HG03045 (cell line): ENCODE results near the gene IFT27.
"Not testable (repeated sequence)": the region's sequence is repeated elsewhere in the genome, so short reads cannot be mapped to it uniquely, and the experiment has no call there.

Experiments used
- ATAC-seq: cut with Tn5 transposase; IDR thresholded peaks from one replicate; pipeline ENCODE4 v1.9.1; 2021; ENCODE audit warnings: mild to moderate bottlenecking, moderate library complexity; ENCODE audit not compliant: unreplicated experiment

Gene IFT27

GRCh38 chr22:36745301-36745995, 30.5 kb downstream of the IFT27 start:
- ATAC-seq: no peak

GRCh38 chr22:36744791-36745190, 31.1 kb downstream of the IFT27 start:
- no peak for ATAC-seq

GRCh38 chr22:36744413-36744765, 31.5 kb downstream of the IFT27 start:
- no peak for ATAC-seq

- no peak for ATAC-seq
These were observed 32.1 kb downstream of the IFT27 start for GRCh38 chr22:36743591-36744412.

- no peak for ATAC-seq
These were observed 32.9 kb downstream of the IFT27 start for GRCh38 chr22:36743011-36743410.

- no peak for ATAC-seq
These were observed 34.0 kb downstream of the IFT27 start for GRCh38 chr22:36741968-36742367.

- no peak for ATAC-seq
These were observed 34.6 kb downstream of the IFT27 start for GRCh38 chr22:36741204-36741793.

- no peak for ATAC-seq
These were observed 35.2 kb downstream of the IFT27 start for GRCh38 chr22:36740716-36741115.

GRCh38 chr22:36739185-36739584, 36.7 kb downstream of the IFT27 start:
- ATAC-seq: no peak

- ATAC-seq: no peak
These were observed 37.4 kb downstream of the IFT27 start for GRCh38 chr22:36738416-36739020.

- no peak for ATAC-seq
These were observed 38.1 kb downstream of the IFT27 start for GRCh38 chr22:36737776-36738175.

- no peak for ATAC-seq
These were observed 39.1 kb downstream of the IFT27 start for GRCh38 chr22:36736701-36737320.

- ATAC-seq: no peak
These were observed 41.5 kb downstream of the IFT27 start for GRCh38 chr22:36734171-36735058.

- no peak for ATAC-seq
These were observed 42.6 kb downstream of the IFT27 start for GRCh38 chr22:36733271-36733670.

GRCh38 chr22:36732609-36733008, 43.3 kb downstream of the IFT27 start:
- no peak for ATAC-seq

- ATAC-seq: no peak
These were observed 44.0 kb downstream of the IFT27 start for GRCh38 chr22:36731916-36732315.

- ATAC-seq: not testable (repeated sequence)
These were observed 44.6 kb downstream of the IFT27 start for GRCh38 chr22:36731321-36731720.

GRCh38 chr22:36730176-36730858, 45.6 kb downstream of the IFT27 start:
- no peak for ATAC-seq

GRCh38 chr22:36729321-36729720, 46.6 kb downstream of the IFT27 start:
- ATAC-seq: no peak

- ATAC-seq: no peak
These were observed 47.4 kb downstream of the IFT27 start for GRCh38 chr22:36728505-36728904.
